GM12892 (cell line): ENCODE measurements around the gene NELFB.

Experiments used
- POLR2A ChIP-seq: IDR thresholded peaks from 2 replicates; pipeline ENCODE4 v1.6.1; 2011; ENCODE audit warnings: low read depth, low read length, control low read depth
- POLR2AphosphoS5 ChIP-seq: IDR thresholded peaks from 2 replicates; pipeline ENCODE4 v1.6.1; 2011; ENCODE audit warnings: low read depth, low read length, control low read depth
- TAF1 ChIP-seq: IDR thresholded peaks from 2 replicates; pipeline ENCODE4 v1.6.1; 2011; ENCODE audit warnings: low read depth, mild to moderate bottlenecking, control low read depth, low read length, borderline replicate concordance

- TF ChIP-seq POLR2A, result no peak
- TF ChIP-seq POLR2AphosphoS5, result no peak
- no peak for TF ChIP-seq TAF1
Measured at GRCh38 chr9:137234055-137234697, 21.0 kb upstream of the NELFB start.
